ENCODE measurements around the gene RNF113B. TPM values are rescaled to one million over a fixed set of nuclear protein-coding genes. Genes with fewer than 3 reads are reported as not detected.

Gene RNF113B
- total and polyA plus RNA-seq, 3 experiments from 2014 or later, result not detected

GRCh38 chr13:98133946-98134345, 43.1 kb downstream of the RNF113B start:
- no peak for DNase-seq
- Mint-ChIP-seq H3K4me1 (no peaks in the 10 kb centered on the region), H3K27ac (no peak overlapping the region), H3K36me3 (no peaks in the 10 kb centered on the region), H3K9me3 (peaks cover 0 to 3% (median 0%) of the 10 kb centered on the region in 5 donors), H3K4me3 (no peak overlapping the region), H3K27me3 (peaks cover 1 to 33% of the 10 kb centered on the region in 2 donors)
- Histone ChIP-seq H3K27ac (ENCODE audit: low read depth, low read length) (no peak overlapping the region), H3K4me3 (ENCODE audit: low read length) (no peak overlapping the region), H3K4me1 (ENCODE audit: insufficient read depth, low read length) (no peaks in the 10 kb centered on the region), H3K27me3 (ENCODE audit: insufficient read depth, low read length, poor library complexity, severe bottlenecking) (no peaks in the 10 kb centered on the region), H3K9me3 (ENCODE audit: low read length) (no peaks in the 10 kb centered on the region), H3K36me3 (ENCODE audit: insufficient read depth, low read length) (no peaks in the 10 kb centered on the region)
- POLR2A ChIA-PET, result no interaction called here
- CTCF ChIA-PET, result no interaction called here

- CTCF ChIA-PET, result no interaction called here
- no peaks in the 10 kb centered on the region for H3K27me3 ChIP-seq (ENCODE audit: insufficient read depth, low read length, poor library complexity, severe bottlenecking)
- H3K36me3 ChIP-seq (ENCODE audit: insufficient read depth, low read length), result no peaks in the 10 kb centered on the region
- no peak overlapping the region for H3K4me3 ChIP-seq (ENCODE audit: low read length)
- Mint-ChIP-seq H3K36me3 (peaks cover 0 to 2% (median 0%) of the 10 kb centered on the region in 3 donors), H3K9me3 (peaks cover 0 to 11% (median 5%) of the 10 kb centered on the region in 5 donors), H3K4me1 (no peaks in the 10 kb centered on the region), H3K27ac (no peak overlapping the region), H3K27me3 (peaks cover 8 to 22% of the 10 kb centered on the region in 2 donors), H3K4me3 (no peak overlapping the region)
- H3K27ac ChIP-seq (ENCODE audit: low read depth, low read length), result no peak overlapping the region
- H3K4me1 ChIP-seq (ENCODE audit: insufficient read depth, low read length), result no peaks in the 10 kb centered on the region
- H3K9me3 ChIP-seq (ENCODE audit: low read length), result no peaks in the 10 kb centered on the region
- POLR2A ChIA-PET, result no interaction called here
- no peak for DNase-seq
These were observed 47.9 kb downstream of the RNF113B start for GRCh38 chr13:98129059-98129746.

Other genes with a start within 250 kb of the RNF113B start
- gene IPO5, start 223.6 kb downstream of the RNF113B start, total RNA-seq, result 100 to 1,000 TPM; 225 to 239 TPM
- 38.2 TPM for gene IPO5, start 223.6 kb downstream of the RNF113B start, polyA plus RNA-seq
- under 1 TPM; 0.26 to 0.27 TPM for gene FARP1, start 34.2 kb downstream of the RNF113B start, total RNA-seq
- 0.16 TPM for gene FARP1, start 34.2 kb downstream of the RNF113B start, polyA plus RNA-seq